Cardiac muscle cell (in vitro differentiated cells and primary cell): ENCODE data around the gene FAM234B. TPM values are rescaled to one million over a fixed set of nuclear protein-coding genes. Genes with fewer than 3 reads are reported as not detected.

Experiments used
- DNase-seq, 2 donors: peaks; one replicate each; pipeline versions ENCODE4 v3.0.0 to v3.0.0-alpha.2; 2010 to 2017; ENCODE audit warnings: low read depth in 1 of 2, low spot score in 1 of 2
- H3K27ac ChIP-seq: fragments of 200-600 bp; sonication (generic); 2 replicates; pipeline ENCODE4 v1.5.1; 2016
- H3K27me3 ChIP-seq: fragments of 200-600 bp; sonication (generic); 2 replicates; pipeline ENCODE4 v1.6.0; 2016; ENCODE audit warnings: control low read depth
- H3K36me3 ChIP-seq: fragments of 200-600 bp; sonication (generic); 2 replicates; pipeline ENCODE4 v1.5.1; 2016; ENCODE audit warnings: control low read depth
- H3K4me1 ChIP-seq: fragments of 200-600 bp; sonication (generic); 2 replicates; pipeline ENCODE4 v1.8.1; 2017; ENCODE audit warnings: low read depth, mild to moderate bottlenecking, mixed run types
- H3K4me3 ChIP-seq: fragments of 200-600 bp; sonication (generic); 2 replicates; pipeline ENCODE4 v1.5.1; 2016; ENCODE audit warnings: mild to moderate bottlenecking
- H3K9me3 ChIP-seq: fragments of 200-600 bp; sonication (generic); 2 replicates; pipeline ENCODE4 v1.5.1; 2017; ENCODE audit warnings: low read depth, mild to moderate bottlenecking, control low read depth
- polyA plus RNA-seq: library from polyadenylated mRNA; unstranded; fragments of >200 nt; fragmentation: Nextera tagmentation; extraction: Ambion mirVana; gene quantifications from 2 replicates; pipeline ENCODE4 v1.2.1, GENCODE V29; 2016
- total RNA-seq: library from RNA; depleted of rRNA; stranded (reverse); fragments of >200 nt; gene quantifications from 2 replicates; pipeline ENCODE4 v1.2.3, GENCODE V29; 2016
- TF ChIP-seq, protein P1 (sequence below): IDR thresholded peaks from 2 replicates; pipeline ENCODE4 v1.5.1; 2012; ENCODE audit warnings: low read depth, mild to moderate bottlenecking, low read length

FAM234B gene
- total and polyA plus RNA-seq, 2 experiments from 2014 or later, result 5.0 to 6.9 TPM

DNA sequence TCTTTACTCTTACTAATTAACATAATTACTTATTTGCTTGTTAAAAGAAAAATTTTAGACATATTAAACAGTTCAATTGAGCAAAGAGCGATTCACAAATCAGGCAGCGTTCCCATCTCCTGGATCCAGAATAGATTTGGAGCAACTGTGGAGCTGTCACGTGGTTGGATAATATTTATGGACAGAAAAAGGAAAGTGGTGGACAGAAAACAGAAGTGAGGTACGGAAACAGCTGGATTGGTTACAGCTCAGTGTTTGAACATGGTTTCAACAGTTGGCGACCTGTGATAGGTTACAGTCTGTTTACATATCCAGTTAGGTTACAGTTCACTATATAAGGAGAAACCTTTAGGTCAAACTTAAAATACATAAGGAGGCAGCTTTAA is 19.7 kb upstream of the FAM234B start:
- DNase-seq, result no peak
- H3K4me1 ChIP-seq, result no peaks in the 10 kb centered on the region
- H3K4me3 ChIP-seq, result no peak overlapping the region
- H3K27ac ChIP-seq, result no peak overlapping the region
- no peaks in the 10 kb centered on the region for H3K9me3 ChIP-seq
- no peaks in the 10 kb centered on the region for H3K27me3 ChIP-seq
- TF ChIP-seq, protein P1, sequence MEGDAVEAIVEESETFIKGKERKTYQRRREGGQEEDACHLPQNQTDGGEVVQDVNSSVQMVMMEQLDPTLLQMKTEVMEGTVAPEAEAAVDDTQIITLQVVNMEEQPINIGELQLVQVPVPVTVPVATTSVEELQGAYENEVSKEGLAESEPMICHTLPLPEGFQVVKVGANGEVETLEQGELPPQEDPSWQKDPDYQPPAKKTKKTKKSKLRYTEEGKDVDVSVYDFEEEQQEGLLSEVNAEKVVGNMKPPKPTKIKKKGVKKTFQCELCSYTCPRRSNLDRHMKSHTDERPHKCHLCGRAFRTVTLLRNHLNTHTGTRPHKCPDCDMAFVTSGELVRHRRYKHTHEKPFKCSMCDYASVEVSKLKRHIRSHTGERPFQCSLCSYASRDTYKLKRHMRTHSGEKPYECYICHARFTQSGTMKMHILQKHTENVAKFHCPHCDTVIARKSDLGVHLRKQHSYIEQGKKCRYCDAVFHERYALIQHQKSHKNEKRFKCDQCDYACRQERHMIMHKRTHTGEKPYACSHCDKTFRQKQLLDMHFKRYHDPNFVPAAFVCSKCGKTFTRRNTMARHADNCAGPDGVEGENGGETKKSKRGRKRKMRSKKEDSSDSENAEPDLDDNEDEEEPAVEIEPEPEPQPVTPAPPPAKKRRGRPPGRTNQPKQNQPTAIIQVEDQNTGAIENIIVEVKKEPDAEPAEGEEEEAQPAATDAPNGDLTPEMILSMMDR, result no peak
- H3K36me3 ChIP-seq, result no peaks in the 10 kb centered on the region

DNA sequence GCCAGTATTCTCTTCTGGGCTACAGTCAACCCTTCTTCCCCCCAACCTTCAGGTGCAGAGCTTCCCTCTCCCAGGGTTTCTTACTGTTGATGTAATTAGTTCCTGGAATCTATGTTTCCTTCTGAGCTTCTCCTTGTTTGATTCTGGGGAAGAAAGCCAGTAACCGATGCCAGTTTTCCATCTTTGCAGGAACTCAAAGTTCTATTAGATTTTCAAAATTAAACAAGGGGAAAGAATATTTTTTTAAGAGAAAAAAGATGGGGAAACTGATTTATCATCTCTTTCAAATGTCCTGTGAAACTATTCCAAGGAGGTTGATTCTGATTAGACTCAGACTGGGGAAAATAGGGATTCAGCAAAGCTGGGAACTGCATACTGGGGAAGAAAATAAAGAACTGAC is 17.9 kb upstream of the FAM234B start:
- H3K4me1 ChIP-seq, result no peaks in the 10 kb centered on the region
- no peak for DNase-seq
- no peak overlapping the region for H3K4me3 ChIP-seq
- TF ChIP-seq, protein P1, result no peak
- H3K9me3 ChIP-seq, result no peaks in the 10 kb centered on the region
- H3K27me3 ChIP-seq, result no peaks in the 10 kb centered on the region
- H3K36me3 ChIP-seq, result no peaks in the 10 kb centered on the region
- no peak overlapping the region for H3K27ac ChIP-seq

DNA sequence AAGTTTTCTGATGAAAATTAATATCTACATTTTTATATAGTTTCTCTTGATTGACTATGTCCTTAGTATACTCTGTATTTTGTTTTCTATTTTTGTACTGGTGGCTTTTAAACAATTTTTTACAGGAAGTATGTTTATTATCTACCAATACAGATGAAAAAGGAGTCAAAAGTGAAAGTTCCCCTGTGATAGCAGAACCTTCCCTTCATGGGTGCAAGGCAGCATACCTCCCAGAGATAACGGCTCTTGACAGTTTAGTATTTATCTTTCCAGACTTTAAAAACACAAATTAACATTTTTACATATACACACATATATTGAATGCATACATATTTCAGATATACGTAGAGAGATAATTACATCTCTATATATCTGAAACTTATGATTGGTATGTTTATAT is 17.1 kb upstream of the FAM234B start:
- no peaks in the 10 kb centered on the region for H3K4me1 ChIP-seq
- H3K27me3 ChIP-seq, result no peaks in the 10 kb centered on the region
- no peak overlapping the region for H3K27ac ChIP-seq
- no peaks in the 10 kb centered on the region for H3K36me3 ChIP-seq
- TF ChIP-seq, protein P1, result no peak
- no peaks in the 10 kb centered on the region for H3K9me3 ChIP-seq
- no peak for DNase-seq
- no peak overlapping the region for H3K4me3 ChIP-seq

DNA sequence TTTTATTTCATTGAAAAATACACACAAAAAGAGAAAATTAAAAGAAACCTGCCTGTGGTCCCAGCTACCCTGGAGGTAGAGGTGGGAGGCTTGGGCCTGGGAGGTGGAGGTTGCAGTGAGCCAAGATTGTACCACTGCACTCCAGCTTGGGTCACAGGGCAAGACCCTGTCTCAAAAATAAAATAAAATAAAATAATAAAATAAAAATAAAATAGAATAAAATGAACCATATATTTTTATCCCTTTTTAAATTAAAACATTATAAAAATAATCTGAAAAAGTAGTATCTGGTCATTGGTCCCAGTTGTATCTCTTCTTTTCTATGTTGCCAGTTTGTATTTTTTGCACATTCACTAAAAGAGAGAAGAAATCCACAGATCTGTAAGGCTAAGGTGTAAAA is 16.7 kb upstream of the FAM234B start:
- no peaks in the 10 kb centered on the region for H3K27me3 ChIP-seq
- no peaks in the 10 kb centered on the region for H3K36me3 ChIP-seq
- TF ChIP-seq, protein P1, result no peak
- no peak overlapping the region for H3K27ac ChIP-seq
- H3K9me3 ChIP-seq, result no peaks in the 10 kb centered on the region
- H3K4me3 ChIP-seq, result no peak overlapping the region
- no peaks in the 10 kb centered on the region for H3K4me1 ChIP-seq
- no peak for DNase-seq

DNA sequence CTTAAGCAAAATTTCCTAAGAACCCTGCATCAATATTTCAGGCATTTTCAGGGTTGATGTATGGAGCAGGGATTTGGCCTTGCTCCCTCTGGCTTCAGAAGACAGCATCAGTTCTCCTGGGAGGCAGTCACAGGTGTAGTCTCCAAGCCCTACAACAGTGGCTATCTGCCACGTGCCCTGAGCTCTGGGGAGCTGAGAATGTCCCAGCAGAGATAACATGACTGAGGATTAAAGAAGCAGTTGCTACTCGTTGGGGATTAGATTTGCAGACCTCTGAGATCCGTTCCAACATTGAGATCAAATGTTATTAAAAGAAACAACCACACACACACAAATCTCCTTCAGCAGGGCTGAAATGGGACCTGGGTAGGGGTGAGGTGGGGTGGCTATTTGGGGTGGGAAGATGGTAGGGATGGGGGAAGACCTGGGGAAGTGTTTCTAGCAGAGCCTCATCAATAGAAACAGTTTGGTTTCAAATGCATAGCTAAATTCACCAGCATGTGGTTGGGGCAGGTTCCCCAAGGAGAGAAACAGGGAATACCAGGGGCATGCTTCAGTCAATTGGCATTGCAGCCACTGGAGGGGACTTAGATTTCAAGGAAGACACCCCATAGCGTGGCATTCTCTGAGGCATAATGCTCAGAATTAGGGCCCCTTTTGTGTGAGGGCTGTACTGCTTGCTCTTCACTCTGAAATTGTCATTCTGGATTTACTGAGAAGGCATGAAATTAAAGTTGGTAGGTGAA is 15.2 kb upstream of the FAM234B start:
- no peaks in the 10 kb centered on the region for H3K27me3 ChIP-seq
- H3K27ac ChIP-seq, result no peak overlapping the region
- no peaks in the 10 kb centered on the region for H3K9me3 ChIP-seq
- H3K36me3 ChIP-seq, result no peaks in the 10 kb centered on the region
- no peak for DNase-seq
- TF ChIP-seq, protein P1, result no peak
- H3K4me1 ChIP-seq, result no peaks in the 10 kb centered on the region
- H3K4me3 ChIP-seq, result no peak overlapping the region
